Left forelimb (tissue), 1 donor: ENCODE data around the gene GULP1.
"Not testable (repeated sequence)": the region's sequence is repeated elsewhere in the genome, so short reads cannot be mapped to it uniquely, and the experiment has no call there.

Experiments
- DNase-seq: peaks from one replicate; pipeline ENCODE4 v3.0.0-alpha.2; 2018; ENCODE audit warnings: low spot score

Gene GULP1

DNA sequence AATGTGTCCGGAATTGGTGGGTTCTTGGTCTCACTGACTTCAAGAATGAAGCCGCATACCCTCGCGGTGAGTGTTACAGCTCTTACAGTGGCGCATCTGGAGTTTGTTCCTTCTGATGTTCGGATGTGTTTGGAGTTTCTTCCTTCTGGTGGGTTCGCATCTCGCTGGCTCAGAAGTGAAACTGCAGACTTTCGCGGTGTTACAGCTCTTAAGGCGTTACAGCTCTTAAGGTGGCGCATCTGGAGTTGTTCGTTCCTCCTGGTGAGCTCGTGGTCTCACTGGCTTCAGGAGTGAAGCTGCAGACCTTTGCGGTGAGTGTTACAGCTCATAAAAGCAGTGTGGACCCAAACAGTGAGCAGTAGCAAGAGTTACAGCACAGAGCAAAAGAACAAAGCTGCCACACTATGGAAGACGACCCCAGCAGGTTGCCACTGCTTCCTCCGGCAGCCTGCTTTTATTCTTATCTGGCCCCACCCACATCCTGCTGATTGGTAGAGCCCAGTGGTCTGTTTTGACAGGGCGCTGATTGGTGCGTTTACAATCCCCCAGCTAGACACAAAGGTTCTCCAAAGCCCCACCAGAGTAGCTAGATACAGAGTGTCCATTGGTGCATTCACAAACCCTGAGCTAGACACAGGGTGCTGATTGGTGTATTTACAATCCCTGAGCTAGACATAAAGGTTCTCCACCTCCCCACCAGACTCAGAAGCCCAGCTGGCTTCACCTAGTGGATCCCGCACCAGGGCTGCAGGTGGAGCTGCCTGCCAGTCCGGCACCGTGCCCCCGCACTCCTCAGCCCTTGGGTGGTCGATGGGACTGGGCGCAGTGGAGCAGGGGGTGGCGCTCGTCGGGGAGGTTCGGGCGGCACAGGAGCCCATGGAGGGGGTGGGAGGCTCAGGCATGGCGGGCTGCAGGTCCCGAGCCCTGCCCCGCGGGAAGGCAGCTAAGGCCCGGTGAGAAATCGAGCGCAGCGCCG is 314.2 kb downstream of the GULP1 start:
- DNase-seq: not testable (repeated sequence)

DNA sequence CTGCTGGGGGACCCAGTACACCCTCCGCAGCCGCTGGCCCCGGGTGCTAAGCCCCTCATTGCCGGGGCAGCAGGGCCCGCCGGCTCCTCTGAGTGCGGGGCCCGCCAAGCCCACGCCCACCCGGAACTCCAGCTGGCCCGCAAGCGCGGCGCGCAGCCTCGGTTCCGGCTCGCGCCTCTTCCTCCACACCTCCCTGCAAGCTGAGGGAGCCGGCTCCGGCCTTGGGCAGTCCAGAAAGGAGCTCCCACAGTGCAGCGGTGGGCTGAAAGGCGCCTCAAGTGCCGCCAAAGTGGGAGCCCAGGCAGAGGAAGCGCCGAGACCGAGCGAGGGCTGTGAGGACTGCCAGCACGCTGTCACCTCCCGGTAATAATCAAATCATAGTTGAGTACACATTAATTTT is 314.9 kb downstream of the GULP1 start:
- DNase-seq: not testable (repeated sequence)

DNA sequence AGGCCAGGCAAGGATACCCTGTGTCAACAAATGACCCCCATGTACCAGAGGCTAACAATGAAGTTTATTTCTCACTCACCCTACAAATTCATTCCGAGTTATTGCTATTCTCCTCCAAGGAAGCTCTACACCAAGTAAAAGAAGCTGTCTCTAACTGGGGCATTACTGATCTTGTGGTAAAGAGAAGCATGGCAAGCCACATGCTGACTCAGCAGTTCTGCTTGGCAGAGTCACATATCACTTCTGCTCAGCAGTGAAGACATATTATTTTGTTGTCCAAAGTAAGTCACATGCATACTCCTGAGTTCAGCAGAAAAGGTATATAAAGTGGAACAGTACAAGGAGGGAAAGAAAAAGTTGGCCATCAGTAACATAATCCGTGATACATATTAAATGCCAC is 315.8 kb downstream of the GULP1 start:
- no peak for DNase-seq

DNA sequence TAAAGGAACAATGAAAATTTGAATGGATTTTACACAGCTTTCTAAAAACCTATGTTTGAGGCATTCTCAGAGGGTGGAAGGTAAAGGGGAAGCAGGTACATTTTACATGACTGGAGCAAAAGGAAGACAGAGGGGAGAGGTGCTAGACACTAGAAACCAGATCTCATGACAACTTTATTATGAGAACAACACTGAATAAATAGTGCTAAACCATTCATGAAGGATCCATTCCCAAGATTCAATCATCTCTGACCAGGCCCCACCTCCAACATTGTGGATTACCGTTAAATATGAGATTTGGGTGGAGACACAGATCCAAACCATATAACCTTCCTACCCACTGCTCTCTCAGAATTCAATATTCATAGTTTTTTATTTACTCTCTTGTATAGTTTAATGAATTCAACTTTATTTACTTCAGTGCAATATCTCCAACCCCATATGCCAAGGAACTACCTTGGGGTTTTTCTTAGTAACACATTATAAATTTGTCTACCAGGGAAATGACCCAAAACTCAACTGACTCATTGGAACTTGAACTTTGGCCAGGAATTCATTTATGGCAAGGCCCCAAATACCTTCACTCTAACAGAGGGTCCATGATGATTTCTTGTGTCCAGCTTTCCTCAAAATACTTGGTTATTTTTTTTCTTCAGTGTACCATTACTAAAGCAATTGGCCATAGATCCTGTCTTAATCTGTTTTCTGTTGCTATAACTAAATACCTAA is 317.8 kb downstream of the GULP1 start:
- DNase-seq: no peak

GRCh38 chr2:188610050-188610444 is 318.4 kb downstream of the GULP1 start:
- DNase-seq: no peak

DNA sequence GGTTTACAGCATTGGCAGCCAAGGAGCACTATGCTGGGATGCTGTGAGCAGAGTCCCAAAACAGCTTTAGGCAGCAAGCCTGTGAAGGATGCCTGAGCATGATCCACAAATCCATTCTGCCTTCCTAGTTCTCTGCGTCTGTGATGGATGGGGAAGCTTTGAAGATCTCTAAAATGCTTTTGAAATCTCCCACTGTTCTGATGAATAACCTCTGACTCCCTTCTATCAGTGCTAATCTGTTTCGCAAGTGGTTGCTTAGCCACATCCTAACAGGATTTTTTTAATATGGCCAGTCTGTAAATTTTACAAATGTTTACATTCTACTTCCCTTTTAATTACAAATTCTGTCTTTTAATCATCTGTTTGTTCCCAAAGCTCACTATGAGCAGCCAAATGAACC is 319.2 kb downstream of the GULP1 start:
- no peak for DNase-seq

GRCh38 chr2:188619146-188619545 is 327.5 kb downstream of the GULP1 start:
- no peak for DNase-seq

DNA sequence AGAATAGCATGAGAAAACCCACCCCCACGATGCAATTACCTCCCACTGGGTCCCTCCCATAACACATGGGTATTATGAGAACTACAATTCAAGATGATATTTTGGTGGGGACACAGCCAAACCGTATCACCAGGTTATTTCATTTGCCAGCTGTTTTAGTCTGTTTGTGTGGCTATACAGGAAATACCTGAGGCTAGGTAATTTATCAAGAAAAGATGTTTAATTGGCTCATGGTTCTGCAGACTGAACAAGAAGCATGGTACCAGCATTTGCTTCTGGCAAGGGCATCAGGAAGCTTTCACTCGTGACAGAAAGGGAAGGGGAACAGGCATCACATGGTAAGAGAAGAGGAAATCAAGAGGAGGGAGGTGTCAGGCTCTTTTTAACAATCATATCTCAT is 329.2 kb downstream of the GULP1 start:
- no peak for DNase-seq

DNA sequence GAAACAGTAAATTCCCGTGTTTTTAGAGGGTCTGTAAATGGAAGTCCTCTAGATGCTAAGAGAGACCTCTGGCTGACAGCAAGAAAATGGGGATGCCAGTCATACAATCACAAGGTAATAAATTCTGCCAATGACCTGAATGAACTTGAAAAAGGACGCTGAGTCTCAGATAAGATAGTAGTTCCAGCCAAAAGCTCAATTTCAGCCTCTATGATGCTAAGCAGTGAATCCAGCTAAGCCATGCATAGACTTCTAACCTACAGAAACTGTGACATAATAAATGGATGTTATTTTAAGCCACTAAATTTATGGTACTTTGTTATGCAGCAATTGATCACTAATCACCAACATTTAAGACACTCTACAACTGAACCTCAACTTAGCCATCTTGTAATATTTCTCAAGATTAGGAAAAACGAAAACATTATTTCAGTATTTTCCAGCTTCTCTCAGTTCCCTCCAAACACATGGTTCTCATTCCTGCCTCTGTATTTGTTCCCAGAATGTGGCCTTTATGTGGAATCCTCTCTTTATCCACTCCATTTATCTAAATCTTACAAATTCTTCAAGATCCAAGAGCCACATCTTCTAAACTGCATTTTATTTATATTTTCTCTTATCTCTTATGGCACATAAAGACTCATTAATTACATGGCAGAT is 331.1 kb downstream of the GULP1 start:
- no peak for DNase-seq

DNA sequence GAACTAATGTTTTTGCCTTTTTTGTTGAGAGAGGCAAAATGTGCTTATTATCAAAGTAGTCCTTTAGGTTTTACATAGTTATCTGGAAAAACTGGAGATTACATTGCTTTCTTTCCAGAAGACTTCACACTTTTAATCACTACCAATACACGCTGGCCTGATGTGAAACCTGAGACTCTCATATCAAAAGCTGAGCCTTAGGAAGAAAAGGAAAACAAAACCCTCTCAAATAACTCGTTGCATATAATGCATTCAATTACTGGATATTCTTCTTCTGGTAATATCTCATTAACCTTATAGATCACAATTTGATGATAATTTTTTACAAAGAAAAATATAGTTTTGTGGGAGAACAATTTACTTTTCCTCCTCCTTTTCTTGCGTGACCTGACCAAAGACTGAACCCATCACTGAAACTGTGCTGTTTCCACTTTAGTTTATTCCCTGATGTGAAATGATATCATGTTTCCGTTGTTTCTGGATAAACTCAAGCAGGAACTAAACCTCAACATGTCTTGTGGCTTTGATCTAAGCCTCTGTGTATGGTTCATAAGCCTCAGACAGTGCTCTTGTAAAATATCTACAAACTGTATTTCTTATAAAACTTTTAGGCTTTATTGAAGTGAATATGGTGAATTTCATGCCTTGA is 332.4 kb downstream of the GULP1 start:
- DNase-seq: no peak

DNA sequence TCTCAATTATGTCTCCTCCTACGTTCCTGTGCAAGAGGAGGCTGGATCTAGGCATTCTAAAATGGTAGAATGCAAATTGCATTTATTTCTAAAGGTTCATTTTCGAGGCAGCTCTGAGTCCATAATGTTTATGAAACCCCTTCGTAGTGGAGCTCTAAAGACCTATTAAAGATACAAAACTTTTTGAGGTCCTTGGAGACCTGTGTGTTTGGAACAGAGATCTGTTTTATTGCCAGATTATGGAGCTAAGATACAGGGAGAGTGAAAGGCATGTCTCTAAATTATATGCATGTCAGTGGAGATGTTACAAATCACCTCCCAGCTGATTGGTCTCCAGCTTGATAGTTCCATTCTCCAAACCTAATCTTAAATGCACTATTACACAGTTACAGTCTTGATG is 335.8 kb downstream of the GULP1 start:
- no peak for DNase-seq

GRCh38 chr2:188628989-188629752 is 337.5 kb downstream of the GULP1 start:
- no peak for DNase-seq

DNA sequence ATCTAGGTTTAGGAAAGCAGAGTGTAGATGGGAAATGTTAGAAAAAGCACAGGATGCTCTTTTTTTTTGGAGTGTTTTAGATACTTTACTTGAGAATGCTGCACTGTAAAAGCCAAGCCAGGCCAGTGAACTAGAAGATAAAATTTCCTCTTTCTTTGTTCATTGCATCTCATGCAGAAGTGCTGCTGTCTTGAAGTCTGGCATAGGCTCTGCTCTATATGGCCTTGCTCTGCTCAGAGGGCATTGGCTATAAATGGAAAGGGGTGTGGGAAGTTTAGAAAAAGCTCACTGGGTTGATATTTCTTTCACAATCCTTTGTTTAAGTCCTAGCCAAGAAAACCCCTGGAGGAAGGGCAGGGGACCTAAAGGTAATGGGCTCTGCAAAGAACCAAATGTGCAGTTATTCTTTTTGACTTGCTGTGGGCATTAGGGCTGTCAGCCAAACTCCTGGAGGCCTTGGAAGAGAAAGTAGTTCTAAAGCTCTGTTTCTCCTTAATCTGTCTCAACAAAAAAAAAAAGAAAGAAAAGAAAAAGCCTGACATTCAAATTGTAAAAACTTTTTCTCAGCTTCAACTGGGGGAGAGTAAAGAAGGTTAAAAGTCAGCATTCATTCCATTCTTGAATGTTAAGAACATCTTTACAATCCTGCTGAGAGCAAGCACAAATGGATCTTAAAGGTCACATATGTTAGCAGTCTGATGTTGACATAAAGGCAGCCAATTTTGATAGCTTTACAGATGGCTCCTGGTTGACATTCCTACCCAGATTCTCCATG is 338.3 kb downstream of the GULP1 start:
- DNase-seq: no peak

GRCh38 chr2:188631037-188631809 is 339.5 kb downstream of the GULP1 start:
- DNase-seq: no peak

GRCh38 chr2:188634656-188635055 is 343.0 kb downstream of the GULP1 start:
- DNase-seq: no peak
